ENCODE results near the gene B3GALT6.

B3GALT6 gene

DNA sequence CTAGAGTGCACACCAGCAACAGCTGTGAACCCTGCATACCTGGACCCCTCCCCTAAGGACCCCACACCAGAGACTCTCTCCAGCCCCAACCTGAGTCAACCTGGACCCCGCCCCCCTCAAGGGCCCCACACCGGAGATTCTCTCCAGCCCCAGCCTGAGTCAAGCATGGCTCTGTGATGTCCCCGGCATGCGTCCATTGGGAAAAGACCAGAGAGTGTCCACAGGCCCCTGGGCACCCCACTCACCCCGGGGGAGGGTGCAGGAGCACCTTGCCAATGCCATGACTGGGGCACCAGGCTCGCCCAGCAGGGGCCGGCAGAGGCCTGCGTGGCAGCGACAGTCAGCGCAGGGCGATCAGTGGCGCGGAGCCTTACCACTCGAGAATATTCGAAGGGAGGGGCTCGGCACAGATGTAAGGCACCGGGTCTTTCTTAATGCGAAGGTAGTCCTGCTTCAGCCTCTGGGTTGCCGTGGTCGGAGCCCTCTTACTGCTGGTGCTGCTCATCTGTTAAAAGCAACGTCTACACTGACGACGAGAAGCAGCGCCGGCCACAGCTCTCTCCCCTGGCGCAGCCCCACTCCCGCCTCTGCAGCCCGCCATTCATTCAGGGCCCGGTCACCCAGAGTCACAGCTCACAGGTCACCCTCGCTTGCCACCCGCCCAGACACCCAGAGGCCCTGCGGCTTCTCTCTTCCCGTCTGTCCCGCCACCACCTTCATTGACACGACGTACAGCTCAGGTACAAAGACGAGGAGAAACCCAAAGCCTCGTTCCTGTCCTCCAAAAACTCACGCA is 35.6 kb downstream of the B3GALT6 start:
- no peak for DNase-seq

DNA sequence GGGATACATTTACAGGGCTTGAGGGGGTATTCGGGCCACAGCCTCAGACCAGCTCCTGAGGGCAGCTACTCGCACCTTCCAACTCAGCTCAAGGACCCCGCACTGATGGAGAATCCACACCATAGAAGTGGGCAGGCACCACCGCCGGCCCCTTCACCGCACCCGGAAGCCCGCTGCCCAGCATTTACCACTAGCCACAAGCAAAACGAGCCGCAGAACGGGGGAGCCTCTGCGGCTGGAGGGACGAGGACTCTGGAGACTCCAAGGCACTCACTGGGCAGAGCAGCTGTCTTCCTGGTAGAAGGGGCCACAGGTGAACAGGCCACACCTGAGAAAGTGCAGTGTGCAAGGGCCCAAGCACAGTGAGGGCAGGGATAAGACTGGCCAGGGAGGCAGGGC is 36.2 kb downstream of the B3GALT6 start:
- DNase-seq, result no peak

DNA sequence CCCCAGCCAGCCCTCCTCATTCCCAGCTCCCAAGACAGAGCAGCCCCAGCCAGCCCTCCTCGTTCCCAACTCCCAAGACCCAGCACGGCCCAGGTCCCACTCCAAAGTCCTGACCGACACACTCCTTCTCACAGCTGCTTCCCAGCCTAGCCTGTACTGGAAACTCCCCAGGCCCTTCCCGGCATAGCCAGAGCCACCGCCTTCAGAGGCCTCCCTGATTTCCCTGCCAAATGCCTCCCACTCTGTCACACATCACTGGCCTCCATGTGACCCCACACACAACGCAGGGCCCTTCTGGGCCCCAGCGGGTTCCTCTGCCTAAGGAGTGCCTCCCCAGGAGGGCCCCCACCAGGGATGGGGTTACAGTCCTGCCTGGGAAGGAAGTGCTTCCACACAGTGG is 38.8 kb downstream of the B3GALT6 start:
- no peak for DNase-seq

DNA sequence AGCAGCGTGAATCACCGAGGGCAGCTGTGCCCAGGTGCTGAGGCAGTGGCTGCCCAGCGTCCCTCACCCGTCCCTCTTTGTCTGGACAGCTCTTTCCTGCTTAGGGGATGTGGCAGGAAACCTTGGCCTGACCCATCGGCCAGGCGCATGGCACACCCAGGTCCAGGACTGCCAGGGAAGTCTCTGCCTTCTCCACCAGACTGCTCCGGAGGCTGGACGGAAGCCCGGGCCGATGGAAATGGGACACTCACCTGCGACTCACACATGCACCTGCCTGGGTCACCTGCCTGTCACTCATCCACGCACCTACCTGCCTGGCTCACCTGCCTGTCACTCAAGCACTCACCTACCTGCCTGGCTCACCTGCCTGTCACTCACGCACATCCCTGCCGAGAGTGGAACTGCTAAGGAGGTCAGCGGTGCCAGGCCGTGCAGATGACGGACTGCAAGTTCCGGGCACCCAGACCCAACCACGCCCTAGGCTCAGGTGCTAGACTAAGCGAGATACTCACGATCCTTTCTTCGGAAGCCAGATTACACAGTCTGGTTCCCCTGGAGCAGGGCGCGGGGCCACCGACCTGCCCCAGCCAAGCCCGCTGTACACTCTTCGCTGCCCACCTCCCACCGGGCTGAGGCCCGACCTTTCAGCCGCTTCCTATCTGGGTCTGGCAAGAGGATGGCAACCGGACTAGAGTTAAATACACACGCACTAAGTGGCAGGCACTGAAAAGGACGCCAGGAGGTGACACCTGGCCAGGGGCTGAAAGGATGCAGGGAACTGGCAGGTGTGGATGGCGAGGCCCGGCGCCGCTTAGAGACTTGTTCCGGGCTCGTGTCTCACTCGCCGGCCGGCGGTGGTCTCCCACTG is 40.5 kb downstream of the B3GALT6 start:
- DNase-seq, result no peak

DNA sequence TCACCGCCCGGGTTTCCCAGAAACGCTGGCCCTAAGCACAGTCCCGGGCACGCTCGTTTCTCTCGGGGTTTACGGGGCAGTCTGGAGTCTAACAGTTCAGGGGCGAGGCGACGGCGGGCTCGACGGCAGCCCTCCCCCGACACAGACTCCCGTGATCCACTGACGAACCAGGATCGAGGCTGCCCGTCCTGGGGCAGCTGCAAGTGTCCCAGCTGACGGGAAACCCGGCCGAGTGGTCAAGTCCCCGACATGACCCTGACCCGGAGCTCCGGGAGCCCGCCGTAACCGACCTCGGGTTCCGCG is 41.1 kb downstream of the B3GALT6 start:
- DNase-seq, result no peak

DNA sequence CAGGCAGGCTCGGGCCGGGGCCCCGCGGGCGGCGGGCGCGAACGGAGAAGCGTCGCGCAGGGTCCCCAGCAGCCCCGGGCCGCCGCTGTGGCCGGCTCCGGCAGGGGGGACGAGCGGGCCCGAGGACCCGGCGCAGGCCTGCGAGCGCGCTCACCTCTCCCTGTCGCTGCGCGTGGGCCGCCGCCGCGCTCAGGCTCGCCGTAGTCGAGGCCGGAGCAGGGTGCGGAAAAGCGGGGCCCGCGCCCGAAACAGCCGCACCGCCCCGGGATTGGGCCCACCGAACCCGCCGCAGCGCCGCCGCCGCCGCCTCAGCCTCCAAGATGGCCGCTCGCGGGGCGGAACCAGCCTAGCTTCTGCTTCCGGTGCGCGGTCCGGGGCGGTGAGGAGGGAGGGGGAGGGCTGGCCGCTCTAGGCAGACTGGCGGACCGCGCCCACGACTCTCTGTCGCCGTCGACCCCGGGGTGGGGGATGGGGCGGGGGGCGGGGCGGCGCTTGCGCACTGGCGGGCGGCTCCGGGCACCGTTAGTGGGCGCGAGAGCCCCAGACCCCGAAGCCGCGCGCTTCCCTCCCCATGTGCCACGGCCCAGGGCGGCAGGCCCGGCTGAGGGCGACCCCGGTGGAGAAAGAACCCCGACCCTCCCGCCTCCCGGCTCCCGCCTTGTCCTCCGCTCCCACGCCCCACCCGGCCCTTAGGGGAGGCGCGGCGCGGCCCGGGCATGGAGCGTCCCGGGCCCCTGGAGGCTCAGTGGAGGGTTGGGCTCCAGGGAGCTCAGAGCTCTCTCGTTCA is 41.7 kb downstream of the B3GALT6 start, which contains the start of gene UBE2J2:
Gene UBE2J2, minus strand, starts transcription at position 343 of the 787 bp plus-strand sequence. CDS start 5,862 bp downstream, outside the sequence.
- DNase-seq, result no peak

DNA sequence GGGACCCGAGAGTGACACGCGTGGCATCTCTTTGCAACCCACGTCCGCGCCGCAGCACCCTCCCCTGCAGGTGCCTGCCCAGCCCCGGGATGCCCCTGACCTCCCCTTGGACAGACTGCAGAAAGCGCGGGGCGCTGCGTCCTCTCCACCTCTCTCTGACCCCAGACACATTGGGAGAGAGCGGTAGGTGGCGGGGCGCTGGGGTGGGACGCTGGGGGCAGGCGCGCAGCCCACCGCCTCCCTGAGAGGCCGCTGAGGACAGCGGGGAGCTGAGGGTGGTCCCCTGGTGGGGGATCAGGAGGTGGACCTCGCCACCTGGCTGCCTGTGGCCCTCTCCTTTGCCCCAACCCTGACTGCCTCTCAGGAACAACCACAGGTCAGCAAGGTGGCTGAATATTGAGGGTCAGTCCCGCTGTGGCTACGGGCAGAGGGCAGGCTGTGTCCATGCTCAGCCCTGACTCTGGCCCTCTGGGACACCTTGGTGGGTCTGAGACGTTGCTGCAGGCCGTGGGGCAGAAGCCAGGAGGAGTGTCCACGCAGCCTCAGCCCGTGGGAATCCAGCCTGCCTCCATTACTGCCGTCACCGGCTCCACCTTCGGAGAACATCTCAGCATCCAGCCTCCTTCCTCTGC is 42.4 kb downstream of the B3GALT6 start:
- no peak for DNase-seq

DNA sequence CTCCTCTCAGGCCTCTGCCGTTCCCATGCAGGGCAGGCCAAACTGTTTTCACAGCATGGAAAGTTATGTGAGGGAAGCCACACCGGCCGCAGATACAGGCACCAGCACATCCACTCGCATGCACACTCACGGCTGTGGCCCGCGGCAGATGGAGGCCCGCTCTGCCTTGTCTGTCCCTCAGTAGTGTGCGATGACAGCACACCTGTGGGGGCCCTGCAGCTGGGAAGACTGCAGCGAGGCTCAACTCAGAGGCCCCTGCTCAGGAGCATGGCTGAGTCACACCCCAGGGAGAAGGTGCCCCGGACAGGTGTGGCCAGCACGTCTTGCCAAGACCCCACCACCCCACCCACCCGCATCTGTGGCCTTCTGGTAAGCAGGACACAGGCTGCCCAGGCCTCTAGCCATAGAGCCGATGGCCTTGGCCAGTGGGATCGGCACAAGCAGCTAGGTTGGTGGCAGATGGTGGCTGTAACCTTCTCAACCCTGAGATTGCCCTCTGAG is 42.9 kb downstream of the B3GALT6 start:
- DNase-seq, result no peak

DNA sequence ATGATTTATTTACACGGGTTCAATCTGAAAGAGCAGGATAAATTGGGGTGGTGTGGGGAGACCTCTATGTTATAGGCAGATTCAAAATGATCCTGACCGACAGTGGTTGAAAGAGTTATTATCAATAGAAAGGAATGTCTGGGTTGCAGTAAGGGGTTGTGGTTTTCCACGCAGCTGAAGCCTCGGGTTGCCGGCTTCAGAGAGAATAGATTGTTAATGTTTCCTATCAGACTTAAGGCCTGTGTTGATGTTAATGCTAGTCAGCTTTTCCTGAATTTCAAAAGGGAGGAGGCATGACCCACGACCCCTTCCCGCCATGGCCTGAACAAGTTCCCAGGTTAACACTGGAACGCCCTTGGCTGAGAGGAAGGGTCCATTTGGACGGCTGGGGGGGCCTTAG is 43.8 kb downstream of the B3GALT6 start:
- no peak for DNase-seq

DNA sequence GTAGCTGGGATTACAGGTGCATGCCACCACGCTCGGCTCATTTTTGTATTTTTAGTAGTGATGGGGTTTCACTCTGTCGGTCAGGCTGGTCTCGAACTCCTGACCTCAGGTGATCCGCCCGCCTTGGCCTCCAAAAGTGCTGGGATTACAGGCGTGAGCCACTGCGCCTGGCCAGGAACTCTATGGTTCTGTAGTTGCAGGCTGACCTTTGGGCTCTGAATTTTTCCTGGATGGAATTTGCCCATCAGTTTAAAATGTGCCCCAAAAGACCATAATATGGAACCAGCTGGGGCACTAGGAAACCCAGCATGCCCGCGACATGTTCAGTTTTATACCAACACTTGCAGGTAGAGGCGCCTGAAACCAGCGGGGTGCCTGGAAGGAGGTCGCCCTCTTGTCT is 46.6 kb downstream of the B3GALT6 start:
- DNase-seq, result no peak

DNA sequence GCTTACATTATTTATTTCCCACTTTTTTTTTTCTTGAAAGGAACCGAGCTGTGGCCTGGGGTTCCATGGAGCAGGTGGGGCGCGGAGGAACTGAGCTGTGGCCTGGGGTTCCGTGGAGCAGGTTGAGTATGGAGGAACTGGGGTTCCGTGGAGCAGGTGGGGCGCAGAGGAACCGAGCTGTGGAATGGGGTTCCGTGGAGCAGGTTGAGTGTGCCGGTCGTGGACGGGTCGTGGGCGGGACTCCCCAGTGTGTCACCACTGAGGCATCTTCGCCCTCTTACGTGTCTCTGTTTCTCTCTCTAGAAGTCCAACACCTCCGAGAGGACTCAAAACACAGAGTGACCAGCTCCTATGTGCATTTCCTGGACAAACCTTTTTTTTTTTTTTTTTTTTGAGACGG is 47.0 kb downstream of the B3GALT6 start:
- no peak for DNase-seq

DNA sequence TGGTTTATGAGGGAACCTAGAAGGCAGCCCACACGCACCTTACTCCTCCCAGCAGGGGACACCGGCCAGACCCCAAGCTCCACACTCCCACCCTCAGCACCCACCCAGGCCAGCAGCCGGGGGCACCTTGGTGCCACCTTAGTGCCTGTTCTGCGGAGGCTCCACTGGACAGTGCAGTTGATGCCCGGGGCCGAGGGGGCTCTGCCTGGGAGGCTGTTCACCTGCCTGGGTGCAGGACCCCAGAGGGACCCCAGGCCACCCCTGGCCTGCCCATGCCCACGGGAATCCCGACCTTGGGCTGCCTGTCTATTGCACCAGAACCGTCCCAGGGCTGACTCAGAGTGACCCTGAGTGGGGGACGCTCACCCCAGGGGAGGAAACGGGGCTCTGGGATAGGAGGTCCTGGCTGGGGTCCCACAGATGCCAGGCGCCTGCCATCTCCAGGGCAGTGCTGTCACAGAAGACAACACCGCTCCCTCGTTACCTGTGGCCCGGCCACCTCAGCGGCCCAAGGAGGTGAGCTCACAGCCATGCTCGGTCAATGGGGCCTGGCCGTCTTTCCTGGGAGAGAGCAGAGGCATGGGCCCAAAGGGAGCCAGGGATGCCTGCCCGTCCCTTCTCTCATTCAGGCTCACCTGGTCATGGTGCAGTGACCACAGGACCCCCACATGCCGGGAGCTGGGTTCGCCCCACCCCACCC is 48.9 kb downstream of the B3GALT6 start:
- no peak for DNase-seq

DNA sequence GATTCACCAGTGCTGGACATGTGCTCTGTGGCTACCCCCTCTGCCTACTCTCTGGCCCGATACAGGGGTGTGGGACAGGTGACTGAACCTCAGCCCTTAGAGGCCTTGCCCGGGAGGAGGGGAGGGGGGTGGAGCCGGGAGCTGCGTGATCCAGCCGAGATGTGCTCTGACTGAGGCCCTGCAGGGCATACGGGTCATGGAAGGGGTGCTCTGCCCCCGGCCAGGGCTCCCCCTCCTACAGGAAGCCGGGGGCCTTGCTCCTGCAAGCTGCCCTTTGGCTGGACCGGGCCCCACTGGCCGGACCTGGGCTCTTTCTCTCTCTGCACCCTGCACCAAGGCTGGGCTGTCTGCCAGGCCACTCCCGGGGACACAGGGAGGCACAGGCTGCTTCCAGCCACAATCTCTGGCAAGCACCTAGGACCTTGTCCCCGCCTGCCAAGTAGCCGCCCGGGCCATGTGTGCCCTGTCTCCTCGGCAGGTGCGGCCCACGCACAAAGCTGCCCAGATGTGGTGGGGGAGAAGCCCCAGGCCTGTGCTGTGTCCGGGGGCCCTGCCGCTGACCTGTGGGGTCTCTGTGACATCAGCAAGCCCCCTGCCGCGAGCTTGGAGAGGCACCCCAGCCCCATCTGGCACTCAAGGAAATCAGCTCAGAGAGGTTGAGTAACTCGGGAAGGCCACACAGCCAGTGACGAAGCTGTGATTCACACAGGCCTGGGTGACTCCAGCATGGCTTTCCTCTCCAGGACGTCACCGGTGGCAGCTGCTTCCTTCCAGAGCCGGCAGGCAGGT is 49.7 kb downstream of the B3GALT6 start:
- DNase-seq, result no peak

DNA sequence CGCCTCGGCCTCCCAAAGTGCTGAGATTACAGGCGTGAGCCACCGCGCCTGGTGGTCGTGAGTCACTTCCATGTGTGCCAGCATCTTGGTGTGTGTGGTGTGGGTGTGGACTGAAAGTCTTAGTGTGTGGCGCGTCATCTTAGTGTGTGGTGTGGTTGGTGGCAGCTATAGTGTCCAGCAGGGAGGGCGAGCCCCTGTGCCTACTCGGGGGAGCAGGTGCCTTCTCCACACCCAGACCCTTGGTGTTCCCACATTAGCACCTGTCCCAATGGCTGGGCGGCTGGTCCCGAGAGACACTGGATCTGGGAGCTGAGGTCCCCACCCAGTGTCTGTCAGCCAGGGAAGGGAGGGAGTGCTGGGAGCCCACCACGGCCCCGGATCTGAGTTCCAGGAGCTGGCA is 51.0 kb downstream of the B3GALT6 start:
- no peak for DNase-seq

DNA sequence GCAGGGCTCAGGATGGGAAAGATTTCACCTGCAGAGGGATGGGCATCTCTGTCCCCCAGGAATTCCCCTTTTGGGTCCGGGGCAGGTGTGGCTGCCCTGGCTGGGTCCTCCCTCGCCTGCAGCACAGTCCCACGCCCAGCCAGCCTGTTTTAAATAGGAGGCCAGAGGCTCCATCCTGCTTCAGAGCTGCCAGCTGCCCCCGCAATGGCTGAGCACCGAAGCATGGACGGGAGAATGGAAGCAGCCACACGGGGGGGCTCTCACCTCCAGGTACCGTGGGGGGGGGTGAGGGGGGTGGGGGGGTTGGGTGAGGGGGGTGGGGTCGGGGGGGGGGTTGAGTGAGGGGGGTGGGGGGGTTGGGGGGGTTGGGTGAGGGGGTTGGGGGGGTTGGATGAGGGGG is 51.8 kb downstream of the B3GALT6 start:
- no peak for DNase-seq
